A549 (cell line): ENCODE measurements around the gene TTC4. TPM values are rescaled to one million over a fixed set of nuclear protein-coding genes. Genes with fewer than 3 reads are reported as not detected.

Experiments used
- ATAC-seq, 2 experiments: fragments of 200-7000 bp in 1 of 2; fragments of >200 bp in 1 of 2; cut with Nextera tagmentation in 1 of 2; cut with Tn5 transposase in 1 of 2; 3 replicates each; pipeline versions ENCODE4 v1.8.0 to v1.9.1; 2018 to 2020; ENCODE audit warnings: mild to moderate bottlenecking in 1 of 2, moderate library complexity in 1 of 2
- CTCF ChIA-PET: fragments of 300-600 bp; sonication (Branson Sonifier 250); formaldehyde crosslinking; extraction: SDS; loops from one replicate; lab custom pipeline; 2021; ENCODE audit warnings: antibody characterized with exemption, inconsistent platforms; lab: Yijun Ruan, JAX
- POLR2A ChIA-PET: fragments of 350-600 bp; formaldehyde crosslinking; extraction: SDS; loops from one replicate; lab custom pipeline; 2021; ENCODE audit warnings: antibody characterized with exemption, inconsistent platforms; lab: Yijun Ruan, JAX
- DNase-seq, 2 experiments: peaks; one replicate each; pipeline versions ENCODE4 v3.0.0 to v3.0.0-alpha.2; 2011 to 2016; ENCODE audit warnings: low read depth in 1 of 2, low spot score in 1 of 2
- FAIRE-seq: peaks from 2 replicates; lab custom pipeline; 2011; peaks lifted over from hg19 to GRCh38; lab: Jason Lieb, UNC
- H3K27ac ChIP-seq, 2 experiments: fragments of >200 bp; sonication (Bioruptor Twin); formaldehyde crosslinking; 3 replicates each; pipeline ENCODE4 v1.5.1; 2016 to 2017
- H3K4me1 ChIP-seq: fragments of >200 bp; sonication (Bioruptor Twin); formaldehyde crosslinking; 3 replicates; pipeline ENCODE4 v1.6.1; 2016
- H3K4me2 ChIP-seq: fragments of >200 bp; sonication (Bioruptor Twin); formaldehyde crosslinking; 3 replicates; pipeline ENCODE4 v1.6.1; 2016
- H3K4me3 ChIP-seq: fragments of >200 bp; sonication (Bioruptor Twin); formaldehyde crosslinking; 3 replicates; pipeline ENCODE4 v1.5.1; 2016
- H3K9me3 ChIP-seq: fragments of >200 bp; sonication (Bioruptor Twin); formaldehyde crosslinking; 3 replicates; pipeline ENCODE4 v1.6.1; 2016
- BCL3 ChIP-seq: fragments of >200 bp; sonication (Bioruptor Twin); formaldehyde crosslinking; IDR thresholded peaks from 3 replicates; pipeline ENCODE4 v1.6.1; 2016
- CHD2 ChIP-seq: fragments of 150-350 bp; IDR thresholded peaks from 2 replicates; pipeline ENCODE4 v1.6.1; 2014; ENCODE audit warnings: low read length; ENCODE audit not compliant: partially characterized antibody
- CHD4 ChIP-seq: fragments of 200-600 bp; sonication (generic); IDR thresholded peaks from 2 replicates; pipeline ENCODE4 v1.6.1; 2016; ENCODE audit warnings: antibody characterized with exemption, mild to moderate bottlenecking, borderline replicate concordance
- E2F6 ChIP-seq: IDR thresholded peaks from 2 replicates; pipeline ENCODE4 v1.6.1; 2012; ENCODE audit warnings: low read depth, borderline replicate concordance
- EHF ChIP-seq: fragments of 250-450 bp; sonication (Bioruptor Pico); IDR thresholded peaks from 2 replicates; pipeline ENCODE4 v1.5.0; 2020; ENCODE audit warnings: mild to moderate bottlenecking
- ELK1 ChIP-seq: fragments of 150-350 bp; IDR thresholded peaks from 2 replicates; pipeline ENCODE4 v1.6.1; 2014; ENCODE audit warnings: low read depth, mild to moderate bottlenecking, low read length
- EP300 ChIP-seq, 2 experiments: fragments of >200 bp; sonication (Bioruptor Twin); formaldehyde crosslinking; IDR thresholded peaks; 2 replicates in 1 of 2; 3 replicates in 1 of 2; pipeline ENCODE4 v1.6.1; 2016 to 2017
- FOSB ChIP-seq: fragments of 250-450 bp; sonication (Bioruptor Pico); IDR thresholded peaks from 2 replicates; pipeline ENCODE4 v1.5.0; 2020; ENCODE audit warnings: mild to moderate bottlenecking, moderate library complexity
- FOXS1 ChIP-seq: fragments of 250-450 bp; sonication (Bioruptor Pico); IDR thresholded peaks from 2 replicates; pipeline ENCODE4 v1.5.0; 2020; ENCODE audit warnings: mild to moderate bottlenecking, moderate library complexity
- HDAC2 ChIP-seq: fragments of 200-600 bp; sonication (generic); IDR thresholded peaks from 2 replicates; pipeline ENCODE4 v1.6.1; 2016
- HES2 ChIP-seq: fragments of >200 bp; sonication (Bioruptor Twin); formaldehyde crosslinking; IDR thresholded peaks from 2 replicates; pipeline ENCODE4 v1.6.1; 2016
- HEYL ChIP-seq: fragments of 250-450 bp; sonication (Bioruptor Pico); IDR thresholded peaks from 2 replicates; pipeline ENCODE4 v1.8.0; 2021; ENCODE audit warnings: mild to moderate bottlenecking, moderate library complexity
- HMGXB4 ChIP-seq: fragments of 250-450 bp; sonication (Bioruptor Pico); IDR thresholded peaks from 2 replicates; pipeline ENCODE4 v1.5.0; 2021; ENCODE audit warnings: mild to moderate bottlenecking, moderate library complexity, borderline replicate concordance
- HOXB5 ChIP-seq: fragments of 250-450 bp; sonication (Bioruptor Pico); IDR thresholded peaks from 2 replicates; pipeline ENCODE4 v1.5.0; 2020; ENCODE audit warnings: mild to moderate bottlenecking, moderate library complexity
- MAX ChIP-seq: IDR thresholded peaks from 2 replicates; pipeline ENCODE4 v1.6.1; 2012
- NFE2L2 ChIP-seq: fragments of 150-350 bp; conservative IDR thresholded peaks from 2 replicates; pipeline ENCODE4 v1.6.1; 2014; ENCODE audit warnings: low read length
- NPAS2 ChIP-seq: fragments of 250-450 bp; sonication (Bioruptor Pico); IDR thresholded peaks from 2 replicates; pipeline ENCODE4 v1.8.0; 2022; ENCODE audit warnings: mild to moderate bottlenecking, moderate library complexity, borderline replicate concordance
- NR3C1 ChIP-seq: fragments of >200 bp; sonication (Bioruptor Twin); formaldehyde crosslinking; IDR thresholded peaks from 3 replicates; pipeline ENCODE4 v1.6.1; 2017
- PBX3 ChIP-seq: IDR thresholded peaks from 2 replicates; pipeline ENCODE4 v1.6.1; 2012
- POLR2AphosphoS2 ChIP-seq: conservative IDR thresholded peaks from 2 replicates; pipeline ENCODE4 v1.6.1; 2012; ENCODE audit warnings: low read length, improper control_type of control experiment, inconsistent platforms
- RARB ChIP-seq: fragments of 250-450 bp; sonication (Bioruptor Pico); IDR thresholded peaks from 2 replicates; pipeline ENCODE4 v1.8.0; 2021; ENCODE audit warnings: mild to moderate bottlenecking, moderate library complexity
- RCOR1 ChIP-seq: fragments of 150-350 bp; IDR thresholded peaks from 2 replicates; pipeline ENCODE4 v1.6.1; 2014; ENCODE audit warnings: antibody characterized with exemption, low read length, low read depth
- REST ChIP-seq: fragments of 200-600 bp; sonication (generic); IDR thresholded peaks from 2 replicates; pipeline ENCODE4 v1.6.1; 2016; ENCODE audit warnings: antibody characterized with exemption, mild to moderate bottlenecking, moderate library complexity
- RFX5 ChIP-seq: fragments of 450-650 bp; IDR thresholded peaks from 2 replicates; pipeline ENCODE4 v1.7.1; 2014; ENCODE audit warnings: antibody characterized with exemption, mild to moderate bottlenecking, moderate library complexity
- USF2 ChIP-seq: fragments of 450-650 bp; IDR thresholded peaks from 2 replicates; pipeline ENCODE4 v1.6.1; 2014; ENCODE audit warnings: antibody characterized with exemption
- ZFP36 ChIP-seq: fragments of 450-650 bp; IDR thresholded peaks from 2 replicates; pipeline ENCODE4 v1.6.1; 2014; ENCODE audit warnings: borderline replicate concordance; ENCODE audit not compliant: partially characterized antibody
- WGBS: methylation state at CpG from one replicate; pipeline ENCODE4 v1.1.6; 2017; ENCODE audit errors: missing lambda C conversion rate; 5-methylcytosine and 5-hydroxymethylcytosine counted together
- polyA plus RNA-seq, 4 experiments: library from polyadenylated mRNA; depleted of rRNA in 3 of 4; stranded (reverse); fragments of >200 nt; fragmentation: RNase III in 1 of 4; extraction: RNeasy Plus Mini Kit Qiagen cat#74134 plus additional on column Dnase treatment in 1 of 4; gene quantifications; 2 replicates in 3 of 4; 3 replicates in 1 of 4; pipeline ENCODE4 v1.2.3, GENCODE V29; 2011 to 2017

The TTC4 gene
- polyA plus RNA-seq, 2 of the 4 experiments (the other 2 are of a cell fraction) = 20.4 to 27.1 TPM

- ChIA-PET CTCF (no interaction called here), POLR2A (no interaction called here)
- Histone ChIP-seq H3K4me1 (no peaks in the 10 kb centered on the region), H3K4me2 (no peak overlapping the region), H3K4me3 (no peak overlapping the region), H3K9me3 (no peaks in the 10 kb centered on the region), H3K27ac (no peak overlapping the region)
- FAIRE-seq (no peak), ATAC-seq (no peak), DNase-seq (no peak)
- TF ChIP-seq PBX3 (no peak), NPAS2 (CRISPR knock-in tag) (no peak), FOSB (CRISPR knock-in tag) (no peak), FOXS1 (CRISPR knock-in tag) (no peak), BCL3 (no peak), CHD4 (no peak), RFX5 (no peak), HES2 (no peak), RARB (CRISPR knock-in tag) (no peak), CHD2 (no peak), NFE2L2 (no peak), NR3C1 (no peak)
- 34% methylated on average over 4 of the region's 4 CpGs for WGBS
Measured at GRCh38 chr1:54766726-54767125, 51.1 kb downstream of the TTC4 start.

- H3K9me3 ChIP-seq = no peaks in the 10 kb centered on the region
Measured at GRCh38 chr1:54767526-54767925, 51.9 kb downstream of the TTC4 start.

More at GRCh38 chr1:54767526-54767925, 51.9 kb downstream of the TTC4 start:
- Histone ChIP-seq H3K4me1 (no peaks in the 10 kb centered on the region), H3K4me2 (no peak overlapping the region), H3K27ac (no peak overlapping the region), H3K4me3 (no peak overlapping the region)
- ATAC-seq (no peak), FAIRE-seq (no peak), DNase-seq (no peak)
- 32% methylated on average over 6 of the region's 6 CpGs for WGBS
- CTCF ChIA-PET = no interaction called here
- POLR2A ChIA-PET = no interaction called here
- TF ChIP-seq NR3C1 (no peak), EHF (CRISPR knock-in tag) (no peak), POLR2AphosphoS2 (no peak), HMGXB4 (CRISPR knock-in tag) (no peak), E2F6 (no peak), RCOR1 (no peak), MAX (no peak), HOXB5 (CRISPR knock-in tag) (no peak), RARB (CRISPR knock-in tag) (no peak), FOSB (CRISPR knock-in tag) (no peak), HDAC2 (no peak), HEYL (CRISPR knock-in tag) (no peak), USF2 (no peak), ZFP36 (no peak), REST (no peak), ELK1 (no peak), NPAS2 (CRISPR knock-in tag) (no peak), EP300 (IDR thresholded peaks at IDR 0.05) (no peak)
